Transverse colon (tissue), 4 donors: ENCODE measurements around the gene GPR12. TPM values are rescaled to one million over a fixed set of nuclear protein-coding genes. Genes with fewer than 3 reads are reported as not detected.
"Not testable (repeated sequence)": the region's sequence is repeated elsewhere in the genome, so short reads cannot be mapped to it uniquely, and the experiment has no call there.

Experiments used
- DNase-seq: peaks from one replicate; pipeline ENCODE4 v3.0.0-alpha.2; 2019
- H3K27ac ChIP-seq, 4 donors: fragments of 200-600 bp; sonication (generic); 2 replicates each; pipeline ENCODE4 v1.5.1; 2016 to 2018; ENCODE audit warnings: inconsistent platforms in 4 of 4
- H3K27me3 ChIP-seq: fragments of 200-600 bp; sonication (generic); 2 replicates; pipeline ENCODE4 v1.5.1; 2017; ENCODE audit warnings: inconsistent platforms
- H3K36me3 ChIP-seq, 4 donors: fragments of 200-600 bp; sonication (generic); 2 replicates each; pipeline ENCODE4 v1.5.1; 2017 to 2019; ENCODE audit warnings: inconsistent platforms in 4 of 4
- H3K4me1 ChIP-seq, 4 donors: fragments of 200-600 bp; sonication (generic); 2 replicates each; pipeline ENCODE4 v1.5.1; 2017 to 2020; ENCODE audit warnings: inconsistent platforms in 4 of 4
- H3K4me3 ChIP-seq, 4 donors: fragments of 200-600 bp; sonication (generic); 1 replicate in 1 of 4; 2 replicates in 3 of 4; pipeline versions ENCODE4 v1.5.1 to v1.6.1; 2017 to 2019; ENCODE audit warnings: inconsistent platforms in 4 of 4
- H3K9me3 ChIP-seq, 2 donors: fragments of 200-600 bp; sonication (generic); 2 replicates each; pipeline ENCODE4 v1.5.1; 2017 to 2019; ENCODE audit warnings: inconsistent platforms in 2 of 2
- EP300 ChIP-seq: sonication (generic); formaldehyde crosslinking; IDR thresholded peaks from one replicate; pipeline ENCODE4 v1.6.1; 2017; ENCODE audit warnings: antibody characterized with exemption, low read depth
- POLR2A ChIP-seq: fragments of 450-650 bp; IDR thresholded peaks from one replicate; pipeline ENCODE4 v1.6.1; 2016; ENCODE audit warnings: antibody characterized with exemption, mild to moderate bottlenecking, moderate library complexity
- POLR2AphosphoS5 ChIP-seq, 3 donors: sonication (generic); formaldehyde crosslinking; IDR thresholded peaks; one replicate each; pipeline ENCODE4 v1.6.1; 2016; ENCODE audit warnings: antibody characterized with exemption in 3 of 3
- WGBS, 2 donors: methylation state at CpG; one replicate each; pipeline ENCODE4 v1.1.5; 2018; ENCODE audit warnings: low coverage in 1 of 2; 5-methylcytosine and 5-hydroxymethylcytosine counted together
- in situ Hi-C, 4 donors: fragments of 200-750 bp; cut with MboI; loops; one replicate each; pipeline versions ENCODE4 v1.15.0 to v1.15.1; 2017; ENCODE audit warnings: low sequenced_read_pairs in 3 of 4, low pct_ligation_motif_present in 1 of 4, low pct_unique_long_range_greater_than_20kb in 1 of 4
- intact Hi-C: fragments of 100-400 bp; cut with DNase I; formaldehyde crosslinking; loops from one replicate; pipeline ENCODE4 v1.15.1; 2023; ENCODE audit warnings: low total_unique reads
- total RNA-seq, 4 donors: library from RNA; depleted of rRNA; stranded (reverse); fragments of >200 nt; gene quantifications; one replicate each; pipeline ENCODE4 v1.1.0, GENCODE V29; 2016
- TF ChIP-seq, protein P1 (sequence below), 5 experiments: fragments of 200-600 bp in 3 of 5; fragments of 450-650 bp in 2 of 5; sonication (generic) in 3 of 5; IDR thresholded peaks; 1 replicate in 2 of 5; 2 replicates in 3 of 5; pipeline ENCODE4 v1.5.1; 2016 to 2017; ENCODE audit warnings: antibody characterized with exemption in 5 of 5, inconsistent platforms in 3 of 5, mild to moderate bottlenecking in 2 of 5, moderate library complexity in 1 of 5

GPR12 gene
- total RNA-seq, 4 donors from 2014 or later: 0.14 TPM; not detected in 3

DNA sequence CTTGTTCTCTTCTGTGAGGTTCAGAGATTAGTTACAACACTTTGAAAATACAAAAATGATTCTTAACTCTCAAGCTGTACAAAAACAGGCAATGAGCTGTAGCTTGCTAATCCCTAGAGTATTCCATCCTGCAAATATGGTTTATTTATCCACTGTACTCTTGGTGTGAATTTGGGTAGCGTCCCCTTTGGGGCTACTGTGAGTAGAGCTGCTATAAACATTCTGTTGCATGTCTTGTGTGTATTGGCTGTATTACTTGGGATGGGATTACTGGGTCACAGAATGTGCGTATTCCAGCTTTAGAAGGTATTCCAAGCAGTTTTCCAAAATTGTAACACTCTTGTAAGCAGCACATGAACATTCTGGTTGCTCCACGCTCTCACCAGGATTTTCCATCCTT lies 33.5 kb downstream of the GPR12 start:
- intact Hi-C loops (no loop called here), in situ Hi-C loops (no loop called here)
- Histone ChIP-seq H3K36me3 (no peaks in the 10 kb centered on the region), H3K4me1 (no peaks in the 10 kb centered on the region), H3K9me3 (no peaks in the 10 kb centered on the region), H3K4me3 (no peak overlapping the region), H3K27ac (no peak overlapping the region), H3K27me3 (no peaks in the 10 kb centered on the region)
- no peak for DNase-seq
- WGBS, 2 donors: 68 to 84% methylated on average over 3 of the region's 3 CpGs
- TF ChIP-seq, protein P1, sequence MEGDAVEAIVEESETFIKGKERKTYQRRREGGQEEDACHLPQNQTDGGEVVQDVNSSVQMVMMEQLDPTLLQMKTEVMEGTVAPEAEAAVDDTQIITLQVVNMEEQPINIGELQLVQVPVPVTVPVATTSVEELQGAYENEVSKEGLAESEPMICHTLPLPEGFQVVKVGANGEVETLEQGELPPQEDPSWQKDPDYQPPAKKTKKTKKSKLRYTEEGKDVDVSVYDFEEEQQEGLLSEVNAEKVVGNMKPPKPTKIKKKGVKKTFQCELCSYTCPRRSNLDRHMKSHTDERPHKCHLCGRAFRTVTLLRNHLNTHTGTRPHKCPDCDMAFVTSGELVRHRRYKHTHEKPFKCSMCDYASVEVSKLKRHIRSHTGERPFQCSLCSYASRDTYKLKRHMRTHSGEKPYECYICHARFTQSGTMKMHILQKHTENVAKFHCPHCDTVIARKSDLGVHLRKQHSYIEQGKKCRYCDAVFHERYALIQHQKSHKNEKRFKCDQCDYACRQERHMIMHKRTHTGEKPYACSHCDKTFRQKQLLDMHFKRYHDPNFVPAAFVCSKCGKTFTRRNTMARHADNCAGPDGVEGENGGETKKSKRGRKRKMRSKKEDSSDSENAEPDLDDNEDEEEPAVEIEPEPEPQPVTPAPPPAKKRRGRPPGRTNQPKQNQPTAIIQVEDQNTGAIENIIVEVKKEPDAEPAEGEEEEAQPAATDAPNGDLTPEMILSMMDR (IDR thresholded peaks at IDR 0.05): no peak
- TF ChIP-seq POLR2A: no peak
- TF ChIP-seq EP300: no peak
- no peak for TF ChIP-seq POLR2AphosphoS5 (IDR thresholded peaks at IDR 0.05)

DNA sequence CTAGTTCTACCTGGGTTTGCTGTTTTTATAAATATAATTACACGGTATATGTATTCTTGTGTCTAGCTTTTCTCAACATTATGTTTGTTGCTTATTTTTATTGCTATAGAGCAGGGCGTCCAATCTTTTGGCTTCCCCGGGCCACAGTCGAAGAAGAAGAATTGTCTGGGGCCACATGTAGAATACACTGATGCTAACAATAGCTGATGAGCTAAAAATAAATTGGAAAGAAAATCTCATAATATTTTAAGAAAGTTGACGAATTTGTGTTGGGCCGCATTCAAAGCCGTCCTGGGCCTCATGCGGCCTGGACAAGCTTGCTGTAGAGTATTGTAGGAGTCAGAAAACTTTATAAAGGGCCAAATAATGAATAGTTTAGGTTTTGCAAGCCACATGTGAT lies 33.9 kb downstream of the GPR12 start:
- no peak overlapping the region for H3K4me3 ChIP-seq
- H3K9me3 ChIP-seq: no peaks in the 10 kb centered on the region
- no peak for TF ChIP-seq POLR2A
- TF ChIP-seq EP300: no peak
- TF ChIP-seq, protein P1 (IDR thresholded peaks at IDR 0.05): no peak
- DNase-seq: no peak
- 80 to 87% methylated on average over 8 of the region's 8 CpGs for WGBS, 2 donors
- in situ Hi-C loops (no loop called here), intact Hi-C loops (no loop called here)
- no peak overlapping the region for H3K27ac ChIP-seq
- no peaks in the 10 kb centered on the region for H3K36me3 ChIP-seq
- no peaks in the 10 kb centered on the region for H3K27me3 ChIP-seq
- H3K4me1 ChIP-seq: no peaks in the 10 kb centered on the region

DNA sequence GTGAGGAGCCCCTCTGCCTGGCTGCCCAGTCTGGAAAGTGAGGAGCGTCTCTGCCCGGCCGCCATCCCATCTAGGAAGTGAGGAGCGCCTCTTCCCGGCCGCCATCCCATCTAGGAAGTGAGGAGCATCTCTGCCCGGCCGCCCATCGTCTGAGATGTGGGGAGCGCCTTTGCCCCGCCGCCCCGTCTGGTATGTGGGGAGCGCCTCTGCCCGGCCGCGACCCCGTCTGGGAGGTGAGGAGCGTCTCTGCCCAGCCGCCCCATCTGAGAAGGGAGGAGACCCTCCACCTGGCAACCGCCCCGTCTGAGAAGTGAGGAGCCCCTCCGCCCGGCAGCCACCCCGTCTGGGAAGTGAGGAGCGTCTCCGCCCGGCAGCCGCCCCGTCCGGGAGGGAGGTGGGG lies 37.0 kb downstream of the GPR12 start:
- in situ Hi-C loops: loop anchor here in 1 of 4 donors (25.0 kb wide), 1 partner anchor 214 kb away; no protein-coding TSS in a partner anchor
- DNase-seq, intact Hi-C loops, H3K27me3 ChIP-seq, H3K36me3 ChIP-seq, H3K4me3 ChIP-seq, H3K4me1 ChIP-seq, H3K9me3 ChIP-seq, H3K27ac ChIP-seq: not testable (repeated sequence)
- WGBS, 2 donors: 97% methylated on average over 15 of the region's 31 CpGs; no CpG with 5 or more reads in 1 of the 2 donors

DNA sequence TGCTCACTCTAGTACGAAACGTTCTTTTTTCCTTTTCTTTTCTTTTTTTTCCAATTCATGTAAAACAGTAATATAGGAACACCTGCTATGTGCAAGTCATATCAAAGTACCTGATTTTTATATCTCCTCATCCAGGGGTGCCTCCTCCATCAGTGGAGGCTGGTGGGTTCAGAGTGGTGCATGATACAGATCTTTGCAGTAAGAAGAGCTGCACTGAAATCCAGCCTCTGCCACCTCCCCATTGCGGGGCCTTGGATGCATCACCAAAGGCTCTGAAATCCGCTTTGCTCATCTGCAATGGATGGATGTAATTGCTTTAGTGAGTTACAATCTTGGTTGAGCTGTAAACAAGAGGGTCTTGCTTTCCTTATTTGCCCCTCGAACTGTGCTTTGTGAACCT lies 38.3 kb downstream of the GPR12 start:
- no peak overlapping the region for H3K27ac ChIP-seq
- DNase-seq: no peak
- no peaks in the 10 kb centered on the region for H3K4me1 ChIP-seq
- no peak overlapping the region for H3K4me3 ChIP-seq
- WGBS, 2 donors: 83 to 85% methylated on average over 5 of the region's 5 CpGs
- intact Hi-C loops (no loop called here), in situ Hi-C loops (loop anchor here in 1 of 4 donors (25.0 kb wide), 1 partner anchor 215 kb away; no protein-coding TSS in a partner anchor)
- no peaks in the 10 kb centered on the region for H3K27me3 ChIP-seq
- H3K36me3 ChIP-seq: no peaks in the 10 kb centered on the region
- TF ChIP-seq POLR2A (no peak), POLR2AphosphoS5 (IDR thresholded peaks at IDR 0.05) (no peak), EP300 (no peak)
- TF ChIP-seq, protein P1 (IDR thresholded peaks at IDR 0.05): no peak
- no peaks in the 10 kb centered on the region for H3K9me3 ChIP-seq
